ENCODE results near the gene ZCCHC24.

The ZCCHC24 gene

DNA sequence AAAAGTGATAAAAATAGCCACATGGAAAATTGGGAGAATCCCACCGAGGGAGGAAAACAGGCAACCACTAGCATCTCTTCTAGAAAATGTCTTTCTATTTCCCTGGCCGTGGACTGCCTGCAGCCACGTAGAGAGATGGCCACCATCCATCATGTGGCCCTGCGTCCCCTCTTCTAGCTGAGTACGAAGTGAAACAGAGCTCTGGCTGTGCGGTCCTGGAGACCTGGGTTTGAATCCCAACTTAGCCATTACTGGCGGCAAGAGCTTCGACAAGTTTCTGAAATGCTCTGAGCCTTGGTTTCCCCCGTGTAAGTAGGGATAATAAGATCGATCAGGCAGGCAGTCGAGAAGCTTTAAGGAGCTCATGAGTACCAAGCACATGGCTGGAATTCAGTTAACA, 32.9 kb downstream of the ZCCHC24 start:
- no peak for DNase-seq

DNA sequence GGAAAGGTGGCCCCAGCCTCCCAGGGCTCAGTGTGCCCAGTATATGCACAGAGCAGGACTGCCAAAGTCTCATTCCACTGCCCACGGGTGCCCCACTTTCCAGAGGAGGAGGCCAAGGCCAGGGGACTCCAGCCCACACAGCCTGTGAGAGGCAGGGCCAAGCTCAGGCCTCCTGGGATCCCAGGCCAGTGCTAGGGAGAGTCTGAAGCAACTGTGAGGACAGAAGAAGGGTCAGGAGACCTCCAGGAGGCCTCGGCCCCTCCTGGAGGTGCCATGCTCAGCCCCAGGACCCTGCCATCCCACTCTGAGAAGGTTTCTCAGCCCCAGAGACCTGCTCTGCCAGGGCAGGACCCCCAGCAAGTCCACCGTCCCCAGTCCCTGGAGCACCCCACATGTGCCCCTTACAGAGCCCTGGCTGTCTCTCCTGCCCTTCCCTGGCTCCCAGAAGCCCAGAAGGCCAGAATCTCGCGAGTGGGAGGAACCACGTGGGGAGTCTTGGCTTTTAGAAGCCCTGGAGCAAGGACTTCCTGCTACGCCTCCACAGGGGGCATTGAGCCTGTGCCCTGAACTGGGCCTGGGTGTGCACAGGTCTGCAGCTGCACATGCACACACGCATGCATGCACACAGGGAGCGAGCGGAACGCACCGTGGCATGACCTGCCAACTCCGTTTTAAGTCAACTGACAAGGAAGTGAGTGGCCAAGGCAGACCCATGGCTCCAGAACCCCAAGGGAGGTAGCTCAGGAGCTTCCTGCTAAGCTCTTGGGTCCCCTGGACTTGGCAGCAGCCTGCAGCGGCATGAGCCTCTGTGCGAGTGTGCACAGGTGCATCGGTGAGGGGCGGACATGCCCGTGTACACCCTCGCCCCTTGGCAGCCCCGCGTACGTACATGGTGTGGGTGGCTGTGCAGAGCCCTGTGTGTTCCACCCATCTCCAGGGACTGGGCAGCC, 33.6 kb downstream of the ZCCHC24 start:
- DNase-seq: no peak

GRCh38 chr10:79410315-79411094, 34.9 kb downstream of the ZCCHC24 start:
- peak in 2 of 56 donors; percentile 36 for DNase-seq

- peak in 55 of 56 donors; percentile 55 to 99 (median 93) for DNase-seq
These were observed 35.7 kb downstream of the ZCCHC24 start for GRCh38 chr10:79409726-79410085.

GRCh38 chr10:79409038-79409725, 36.2 kb downstream of the ZCCHC24 start:
- no peak for DNase-seq

GRCh38 chr10:79407811-79408795, 37.3 kb downstream of the ZCCHC24 start:
- DNase-seq: no peak

GRCh38 chr10:79407423-79407796, 38.0 kb downstream of the ZCCHC24 start:
- no peak for DNase-seq

GRCh38 chr10:79406683-79407422, 38.6 kb downstream of the ZCCHC24 start:
- DNase-seq: no peak

GRCh38 chr10:79405995-79406515, 39.4 kb downstream of the ZCCHC24 start:
- DNase-seq: no peak

GRCh38 chr10:79405221-79405994, 40.0 kb downstream of the ZCCHC24 start:
- DNase-seq: no peak

DNA sequence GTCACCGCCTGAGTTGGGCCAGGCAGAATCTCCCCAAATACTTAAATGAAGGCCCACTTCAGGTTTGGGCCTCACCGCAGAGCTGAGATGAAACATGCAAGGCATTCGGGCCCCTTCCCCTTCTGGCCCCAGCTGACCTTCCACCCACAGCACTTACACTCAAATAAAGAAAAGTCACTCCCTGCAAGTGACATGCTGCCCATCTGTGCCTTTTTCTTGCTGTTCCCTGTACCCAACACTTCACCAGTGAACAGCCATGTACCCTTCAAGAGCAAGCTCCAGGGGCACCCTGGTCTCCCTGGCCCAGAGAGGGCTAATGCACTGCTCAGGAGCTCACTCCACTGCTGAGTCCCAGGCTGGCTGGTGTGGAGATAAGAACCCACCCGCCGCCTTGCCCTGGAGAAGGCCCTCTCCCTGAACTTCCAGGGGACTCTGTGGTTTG, 40.7 kb downstream of the ZCCHC24 start:
- DNase-seq: no peak

GRCh38 chr10:79404231-79404609, 41.2 kb downstream of the ZCCHC24 start:
- DNase-seq: no peak

DNA sequence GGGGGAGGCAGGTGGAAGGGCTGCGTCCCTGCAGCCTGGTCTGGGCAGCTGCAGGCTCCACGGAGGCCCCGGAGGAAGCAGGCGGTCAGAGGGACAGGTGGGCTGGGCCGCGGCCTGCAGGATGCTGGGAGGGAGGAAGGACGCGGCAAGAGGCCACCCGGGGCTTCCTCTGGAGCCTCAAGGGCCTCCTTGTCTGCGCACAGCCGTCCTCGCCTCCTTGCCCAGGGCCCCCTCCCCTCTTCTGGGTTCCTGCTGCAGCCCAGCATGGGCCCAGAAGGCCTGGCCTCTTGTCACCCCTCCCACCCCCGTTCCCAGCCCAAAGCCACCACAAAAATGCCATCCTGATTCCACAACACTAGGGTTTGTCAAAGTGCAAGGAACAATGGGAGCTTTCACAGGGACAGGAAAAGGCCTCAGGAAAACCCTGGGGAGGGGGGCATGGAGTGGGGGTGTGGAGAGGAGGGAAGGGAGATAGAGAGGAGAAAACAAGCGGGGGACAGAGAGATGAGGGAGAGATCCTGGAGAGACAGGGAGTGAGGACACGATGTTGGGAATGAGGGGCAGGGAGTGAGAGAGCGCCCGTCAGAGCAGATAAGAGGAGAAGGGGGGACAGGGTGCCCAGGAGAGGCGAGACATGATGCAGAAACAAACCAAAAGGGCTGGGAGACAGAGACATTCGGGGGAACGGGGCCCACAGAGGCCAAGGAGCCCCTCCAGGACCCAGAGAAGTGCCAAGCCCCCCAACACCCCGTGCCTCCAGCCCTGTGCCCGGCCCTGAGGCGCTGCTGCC, 41.8 kb downstream of the ZCCHC24 start:
- peak in 46 of 56 donors; percentile 39 to 85 (median 64) for DNase-seq

DNA sequence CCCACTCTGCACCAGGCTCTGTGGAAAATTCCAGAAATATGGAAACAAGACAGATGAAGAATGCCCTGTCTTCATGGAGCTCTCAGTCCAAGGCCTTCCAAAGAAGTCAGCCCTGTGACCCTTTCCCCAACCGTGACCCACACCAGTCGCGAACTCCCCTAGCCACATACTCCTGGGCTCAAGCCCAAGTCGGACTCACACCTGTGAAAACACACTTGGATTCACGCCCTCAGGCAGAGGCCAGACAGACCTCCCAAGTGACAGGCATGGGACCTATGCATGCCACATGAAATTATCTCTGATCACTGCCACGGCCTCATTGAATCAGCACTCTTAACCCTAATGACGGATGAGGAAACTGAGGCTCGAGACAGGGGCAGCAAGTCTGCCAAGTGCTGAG, 42.5 kb downstream of the ZCCHC24 start:
- DNase-seq: no peak

- DNase-seq: no peak
These were observed 42.8 kb downstream of the ZCCHC24 start for GRCh38 chr10:79402625-79402946.

GRCh38 chr10:79401015-79401921, 44.2 kb downstream of the ZCCHC24 start:
- DNase-seq: peak in 9 of 56 donors; percentile 37 to 57 (median 45)

Data from amygdala (tissue), 56 donors.